ENCODE data around the gene PLAAT4.

GRCh38 chr11:63494975-63495374 is 41.6 kb upstream of the PLAAT4 start:
- TF ChIP-seq SIN3A (IDR thresholded peaks at IDR 0.05; ENCODE audit: borderline replicate concordance, insufficient read depth, low read length) (no peak), POLR2AphosphoS5 (IDR thresholded peaks at IDR 0.05; ENCODE audit: low read depth, low read length) (no peak), REST (IDR thresholded peaks at IDR 0.05; ENCODE audit: insufficient read depth in 1 of 2, low read depth in 2 of 2, low read length in 2 of 2) (no peak), TAF1 (IDR thresholded peaks at IDR 0.05; ENCODE audit: borderline replicate concordance, insufficient read depth, low read length) (no peak), FOXP2 (optimal IDR thresholded peaks at IDR 0.05; ENCODE audit: borderline replicate concordance, extremely low read depth, extremely low read length, insufficient read depth) (no peak)

Measured in PFSK-1 (cell line).